Testis (tissue), 3 donors: ENCODE measurements around the gene TRAPPC12. TPM values are rescaled to one million over a fixed set of nuclear protein-coding genes. Genes with fewer than 3 reads are reported as not detected.

Experiments
- DNase-seq: peaks from one replicate; pipeline ENCODE4 v3.0.0-alpha.2; 2019
- H3K27ac ChIP-seq, 2 donors: fragments of 200-600 bp; sonication (generic); one replicate each; pipeline ENCODE4 v1.5.1; 2019
- H3K27me3 ChIP-seq: fragments of 200-600 bp; sonication (generic); one replicate; pipeline ENCODE4 v1.5.1; 2019
- H3K36me3 ChIP-seq: fragments of 200-600 bp; sonication (generic); one replicate; pipeline ENCODE4 v1.5.1; 2017; ENCODE audit warnings: low read depth; ENCODE audit errors: missing control alignments
- H3K4me1 ChIP-seq: fragments of 200-600 bp; sonication (generic); one replicate; pipeline ENCODE4 v1.5.1; 2019
- H3K4me3 ChIP-seq, 2 donors: fragments of 200-600 bp; sonication (generic); one replicate each; pipeline ENCODE4 v1.5.1; 2017 to 2019
- H3K9me3 ChIP-seq: fragments of 200-600 bp; sonication (generic); one replicate; pipeline ENCODE4 v1.5.1; 2017
- POLR2A ChIP-seq: fragments of 450-650 bp; IDR thresholded peaks from one replicate; pipeline ENCODE4 v1.6.1; 2017; ENCODE audit warnings: antibody characterized with exemption, mild to moderate bottlenecking, moderate library complexity
- WGBS, 2 donors: methylation state at CpG; one replicate each; pipeline ENCODE4 v1.1.5; 2018; 5-methylcytosine and 5-hydroxymethylcytosine counted together
- intact Hi-C: fragments of 100-400 bp; cut with DNase I; formaldehyde crosslinking; loops from one replicate; pipeline ENCODE4 v1.15.1; 2023; ENCODE audit warnings: low total_unique reads
- polyA plus RNA-seq: library from polyadenylated mRNA; stranded (reverse); fragments of 350-450 nt; fragmentation: Illumina TruSeq; extraction: RNeasy Lipid Tissue Mini Kit (QIAGEN cat#74804); gene quantifications from one replicate; pipeline ENCODE4 v1.2.3, GENCODE V29; 2014; ENCODE audit warnings: low read depth, low replicate concordance; ENCODE audit not compliant: insufficient read depth
- total RNA-seq, 2 donors: library from RNA; depleted of rRNA; stranded (reverse); fragments of >200 nt; gene quantifications; one replicate each; pipeline ENCODE4 v1.2.3, GENCODE V29; 2016
- TF ChIP-seq, protein P1 (sequence below), 3 experiments: fragments of 450-650 bp in 2 of 3; fragments of 200-600 bp in 1 of 3; sonication (generic) in 1 of 3; IDR thresholded peaks; one replicate each; pipeline ENCODE4 v1.5.1; 2016 to 2019; ENCODE audit warnings: antibody characterized with exemption in 3 of 3, mild to moderate bottlenecking in 2 of 3, moderate library complexity in 1 of 3

Gene TRAPPC12
- total and polyA plus RNA-seq, 3 donors from 2014 or later = 172 to 406 (median 236) TPM

GRCh38 chr2:3487028-3487425 is 107.5 kb downstream of the TRAPPC12 start:
- Histone ChIP-seq H3K9me3 (no peaks in the 10 kb centered on the region), H3K4me3 (no peak overlapping the region), H3K4me1 (peaks cover 7% of the 10 kb centered on the region), H3K36me3 (no peaks in the 10 kb centered on the region), H3K27ac (peak overlapping the region in 1 of 2 donors; percentile 6), H3K27me3 (no peaks in the 10 kb centered on the region)
- no peak for TF ChIP-seq POLR2A
- TF ChIP-seq, protein P1, sequence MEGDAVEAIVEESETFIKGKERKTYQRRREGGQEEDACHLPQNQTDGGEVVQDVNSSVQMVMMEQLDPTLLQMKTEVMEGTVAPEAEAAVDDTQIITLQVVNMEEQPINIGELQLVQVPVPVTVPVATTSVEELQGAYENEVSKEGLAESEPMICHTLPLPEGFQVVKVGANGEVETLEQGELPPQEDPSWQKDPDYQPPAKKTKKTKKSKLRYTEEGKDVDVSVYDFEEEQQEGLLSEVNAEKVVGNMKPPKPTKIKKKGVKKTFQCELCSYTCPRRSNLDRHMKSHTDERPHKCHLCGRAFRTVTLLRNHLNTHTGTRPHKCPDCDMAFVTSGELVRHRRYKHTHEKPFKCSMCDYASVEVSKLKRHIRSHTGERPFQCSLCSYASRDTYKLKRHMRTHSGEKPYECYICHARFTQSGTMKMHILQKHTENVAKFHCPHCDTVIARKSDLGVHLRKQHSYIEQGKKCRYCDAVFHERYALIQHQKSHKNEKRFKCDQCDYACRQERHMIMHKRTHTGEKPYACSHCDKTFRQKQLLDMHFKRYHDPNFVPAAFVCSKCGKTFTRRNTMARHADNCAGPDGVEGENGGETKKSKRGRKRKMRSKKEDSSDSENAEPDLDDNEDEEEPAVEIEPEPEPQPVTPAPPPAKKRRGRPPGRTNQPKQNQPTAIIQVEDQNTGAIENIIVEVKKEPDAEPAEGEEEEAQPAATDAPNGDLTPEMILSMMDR (IDR thresholded peaks at IDR 0.05) = no peak
- WGBS, 2 donors = 73 to 78% methylated on average over 9 of the region's 9 CpGs
- DNase-seq = peak; percentile 10
- intact Hi-C loops = no loop called here

- peak overlapping the region in 1 of 2 donors; percentile 6 for H3K27ac ChIP-seq
- H3K4me3 ChIP-seq = no peak overlapping the region
- H3K36me3 ChIP-seq = no peaks in the 10 kb centered on the region
- DNase-seq = no peak
- intact Hi-C loops = no loop called here
- 56 to 64% methylated on average over 10 of the region's 10 CpGs for WGBS, 2 donors
- no peaks in the 10 kb centered on the region for H3K27me3 ChIP-seq
- TF ChIP-seq POLR2A = no peak
- TF ChIP-seq, protein P1 (IDR thresholded peaks at IDR 0.05) = no peak
- H3K9me3 ChIP-seq = no peaks in the 10 kb centered on the region
- H3K4me1 ChIP-seq = peaks cover 7% of the 10 kb centered on the region
These were observed 107.9 kb downstream of the TRAPPC12 start for GRCh38 chr2:3487432-3487831.

DNA sequence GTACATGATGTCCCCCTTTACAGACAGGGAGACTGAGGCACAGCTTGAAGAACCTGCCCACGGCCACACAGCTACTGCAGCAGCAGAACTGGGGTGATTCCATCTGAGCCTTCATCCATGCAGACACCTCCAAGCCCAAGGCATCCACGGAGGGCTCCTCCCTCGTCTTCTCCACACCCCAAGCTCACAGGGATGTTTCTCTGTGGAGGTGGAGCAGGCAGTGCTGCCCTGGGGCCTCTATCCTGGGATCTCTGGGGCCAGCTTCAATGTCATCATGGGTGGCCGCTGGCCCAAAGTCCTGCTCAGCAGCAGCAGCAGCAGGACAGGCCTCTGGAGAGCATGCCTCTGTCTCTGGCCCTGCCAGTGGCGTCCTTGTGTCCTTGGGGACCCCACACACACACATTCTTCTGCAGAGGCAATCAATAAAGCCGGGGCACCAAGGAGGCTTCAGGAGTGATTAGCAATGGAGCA is 108.6 kb downstream of the TRAPPC12 start:
- H3K9me3 ChIP-seq = no peaks in the 10 kb centered on the region
- H3K4me3 ChIP-seq = no peak overlapping the region
- H3K4me1 ChIP-seq = peaks cover 7% of the 10 kb centered on the region
- DNase-seq = peak; percentile 11
- no peaks in the 10 kb centered on the region for H3K27me3 ChIP-seq
- 57 to 65% methylated on average over 6 of the region's 6 CpGs for WGBS, 2 donors
- no peaks in the 10 kb centered on the region for H3K36me3 ChIP-seq
- H3K27ac ChIP-seq = no peak overlapping the region
- intact Hi-C loops = no loop called here
- TF ChIP-seq, protein P1 (IDR thresholded peaks at IDR 0.05) = no peak
- TF ChIP-seq POLR2A = no peak

DNA sequence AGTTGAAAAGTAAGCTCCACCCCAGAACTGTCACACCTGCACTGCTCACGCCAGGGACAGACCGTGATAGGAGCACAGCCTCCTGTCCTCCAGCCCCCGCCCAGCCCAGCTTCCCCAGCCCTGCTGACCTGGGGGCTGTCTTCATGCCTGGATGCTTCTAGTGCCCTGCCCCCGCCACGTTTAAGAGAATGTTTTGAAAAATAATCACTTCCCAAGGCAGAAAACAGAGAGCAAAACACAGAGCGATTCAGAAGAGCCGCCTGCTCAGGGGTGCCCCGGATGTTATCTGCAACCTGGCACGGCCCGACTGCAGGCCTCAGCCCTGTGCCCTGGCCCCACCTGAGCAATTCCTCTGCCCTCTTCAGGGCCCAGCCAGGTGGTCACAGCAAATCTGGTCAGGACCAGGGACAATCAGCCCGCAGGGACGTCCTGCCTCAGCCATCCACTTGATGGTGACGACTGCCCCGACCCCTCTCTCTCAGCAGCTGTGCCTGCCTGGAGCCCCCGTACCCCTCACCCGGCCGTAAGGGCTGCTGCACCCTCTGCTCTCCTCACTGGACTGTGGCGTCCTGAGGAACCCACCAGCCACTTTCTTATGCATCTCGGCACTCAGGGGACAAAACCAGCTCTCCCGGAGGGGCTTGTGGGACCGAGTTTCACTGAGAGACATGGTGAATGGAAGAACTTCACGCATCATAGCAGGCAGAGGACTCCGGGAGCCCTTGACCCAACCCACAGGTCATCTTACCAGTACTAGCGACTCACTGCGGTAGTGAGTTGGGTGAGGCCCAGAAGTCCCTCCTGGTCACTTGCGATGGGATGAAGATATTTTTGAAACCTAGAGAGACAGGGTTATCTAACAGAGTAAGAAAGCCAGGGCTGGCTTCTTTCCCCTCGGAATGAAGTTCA is 109.6 kb downstream of the TRAPPC12 start:
- H3K4me3 ChIP-seq = no peak overlapping the region
- no peaks in the 10 kb centered on the region for H3K36me3 ChIP-seq
- H3K4me1 ChIP-seq = peaks cover 16% of the 10 kb centered on the region
- intact Hi-C loops = no loop called here
- H3K27ac ChIP-seq = no peak overlapping the region
- DNase-seq = no peak
- WGBS, 2 donors = 71 to 83% methylated on average over 27 of the region's 27 CpGs
- no peaks in the 10 kb centered on the region for H3K27me3 ChIP-seq
- TF ChIP-seq POLR2A = no peak
- TF ChIP-seq, protein P1 (IDR thresholded peaks at IDR 0.05) = no peak
- no peaks in the 10 kb centered on the region for H3K9me3 ChIP-seq
